SK-N-MC (cell line): ENCODE measurements around the gene TTF1.

Source experiments
- EZH2 ChIP-seq: fragments of 200-600 bp; sonication (generic); IDR thresholded peaks from one replicate; pipeline ENCODE4 v1.6.1; 2017; ENCODE audit warnings: antibody characterized with exemption
- FOXP2 ChIP-seq: optimal IDR thresholded peaks from 2 replicates; pipeline ENCODE3; 2011; ENCODE audit warnings: mild to moderate bottlenecking, moderate library complexity; ENCODE audit not compliant: insufficient read depth; ENCODE audit errors: extremely low read length, control extremely low read depth
- POLR2AphosphoS5 ChIP-seq: IDR thresholded peaks from 2 replicates; pipeline ENCODE4 v1.6.1; 2012; ENCODE audit warnings: mild to moderate bottlenecking, low read depth, low read length, borderline replicate concordance

GRCh38 chr9:132447902-132448301 lies 41.3 kb upstream of the TTF1 start:
- no peak for TF ChIP-seq EZH2
- TF ChIP-seq POLR2AphosphoS5 = no peak
- no peak for TF ChIP-seq FOXP2
